CD14-positive monocyte (primary cell): Measurements from ENCODE around the gene TMEM201. TPM values are rescaled to one million over a fixed set of nuclear protein-coding genes. Genes with fewer than 3 reads are reported as not detected.

Experiments used
- DNase-seq, 3 donors: peaks; one replicate each; pipeline ENCODE4 v3.0.0-alpha.2; 2011 to 2022
- H2AFZ ChIP-seq: 2 replicates; pipeline ENCODE4 v1.6.0; 2012; ENCODE audit warnings: mild to moderate bottlenecking, low read depth, low read length, inconsistent platforms; ENCODE audit not compliant: insufficient read depth, poor library complexity, severe bottlenecking
- H3K27ac ChIP-seq, 2 donors: 1 replicate in 1 of 2; 2 replicates in 1 of 2; pipeline ENCODE4 v1.5.1; 2012 to 2013; ENCODE audit warnings: low read length in 2 of 2, control low read depth in 1 of 2, inconsistent platforms in 1 of 2, low read depth in 1 of 2, mild to moderate bottlenecking in 1 of 2
- H3K27me3 ChIP-seq, 2 donors: one replicate each; pipeline versions ENCODE4 v1.6.0 to v1.6.1; 2011 to 2013; ENCODE audit warnings: low read length in 2 of 2; ENCODE audit not compliant: control insufficient read depth in 2 of 2, insufficient read depth in 2 of 2
- H3K36me3 ChIP-seq, 2 donors: replicated peaks in 1 of 2; 1 replicate in 1 of 2; 2 replicates in 1 of 2; pipeline versions ENCODE4 v1.5.1 to v1.6.1; 2012 to 2013; ENCODE audit warnings: low read length in 2 of 2, control low read depth in 1 of 2, inconsistent platforms in 1 of 2, mild to moderate bottlenecking in 1 of 2; ENCODE audit not compliant: insufficient read depth in 2 of 2, control insufficient read depth in 1 of 2
- H3K4me1 ChIP-seq, 2 donors: 1 replicate in 1 of 2; 2 replicates in 1 of 2; pipeline versions ENCODE4 v1.5.1 to v1.6.1; 2012 to 2013; ENCODE audit warnings: low read length in 2 of 2, control low read depth in 1 of 2, inconsistent platforms in 1 of 2, mild to moderate bottlenecking in 1 of 2, moderate library complexity in 1 of 2; ENCODE audit not compliant: insufficient read depth in 2 of 2, control insufficient read depth in 1 of 2
- H3K4me2 ChIP-seq: replicated peaks from 2 replicates; pipeline ENCODE3; 2012; ENCODE audit warnings: low read length, moderate library complexity, mild to moderate bottlenecking; ENCODE audit not compliant: poor library complexity, severe bottlenecking; ENCODE audit errors: extremely low read depth
- H3K4me3 ChIP-seq, 3 experiments: fragments of 200-600 bp in 1 of 3; sonication (generic) in 1 of 3; replicated peaks in 1 of 3; 1 replicate in 2 of 3; 2 replicates in 1 of 3; pipeline ENCODE4 v1.5.1; 2011 to 2013; ENCODE audit warnings: low read length in 3 of 3, mild to moderate bottlenecking in 3 of 3, control low read depth in 2 of 3, low read depth in 2 of 3, inconsistent platforms in 1 of 3, moderate library complexity in 1 of 3
- H3K79me2 ChIP-seq: 2 replicates; pipeline ENCODE4 v1.6.0; 2012; ENCODE audit warnings: mild to moderate bottlenecking, control low read depth, inconsistent platforms, low read length, moderate library complexity; ENCODE audit not compliant: insufficient read depth
- H3K9ac ChIP-seq: 2 replicates; pipeline ENCODE4 v1.6.0; 2017; ENCODE audit warnings: low read length, mild to moderate bottlenecking; ENCODE audit not compliant: insufficient read depth, poor library complexity, severe bottlenecking
- H3K9me3 ChIP-seq, 2 donors: replicated peaks in 1 of 2; 1 replicate in 1 of 2; 2 replicates in 1 of 2; pipeline versions ENCODE4 v1.5.1 to v1.6.1; 2012 to 2013; ENCODE audit warnings: low read length in 2 of 2, control low read depth in 1 of 2; ENCODE audit not compliant: control insufficient read depth in 1 of 2, insufficient read depth in 1 of 2
- H4K20me1 ChIP-seq: 2 replicates; pipeline ENCODE4 v1.6.0; 2012; ENCODE audit warnings: mild to moderate bottlenecking, low read length, control low read depth, moderate library complexity; ENCODE audit not compliant: insufficient read depth
- H3K27ac Mint-ChIP-seq, 7 donors: one replicate each; pipeline ENCODE4 v1.8.0; 2020; ENCODE audit warnings: mild to moderate bottlenecking in 7 of 7, mixed read lengths in 7 of 7, moderate library complexity in 6 of 7, inconsistent platforms in 2 of 7
- H3K27me3 Mint-ChIP-seq, 3 donors: one replicate each; pipeline ENCODE4 v1.8.0; 2021 to 2022; ENCODE audit warnings: low read depth in 3 of 3, mild to moderate bottlenecking in 3 of 3, mixed read lengths in 3 of 3, moderate library complexity in 3 of 3, inconsistent platforms in 1 of 3
- H3K36me3 Mint-ChIP-seq, 2 donors: one replicate each; pipeline ENCODE4 v1.8.0; 2020; ENCODE audit warnings: mixed read lengths in 2 of 2, inconsistent platforms in 1 of 2, mild to moderate bottlenecking in 1 of 2
- H3K4me1 Mint-ChIP-seq: one replicate; pipeline ENCODE4 v1.8.0; 2020; ENCODE audit warnings: mild to moderate bottlenecking, mixed read lengths
- H3K4me3 Mint-ChIP-seq, 2 donors: one replicate each; pipeline ENCODE4 v1.8.0; 2020; ENCODE audit warnings: mild to moderate bottlenecking in 2 of 2, mixed read lengths in 2 of 2, moderate library complexity in 1 of 2
- H3K9me3 Mint-ChIP-seq, 7 donors: one replicate each; pipeline ENCODE4 v1.8.0; 2020 to 2022; ENCODE audit warnings: mixed read lengths in 7 of 7, mild to moderate bottlenecking in 6 of 7, moderate library complexity in 6 of 7, inconsistent platforms in 2 of 7
- CTCF ChIP-seq: fragments of 200-600 bp; IDR thresholded peaks from one replicate; pipeline ENCODE4 v1.8.0; 2022; ENCODE audit warnings: antibody characterized with exemption, mild to moderate bottlenecking
- WGBS: methylation state at CpG from one replicate; pipeline ENCODE4 v1.1.5; 2013; ENCODE audit warnings: missing lambda C conversion rate; ENCODE audit not compliant: insufficient coverage; 5-methylcytosine and 5-hydroxymethylcytosine counted together
- intact Hi-C, 2 donors: fragments of 100-400 bp; cut with micrococcal nuclease; formaldehyde crosslinking; loops; one replicate each; pipeline versions ENCODE4 v1.15.0 to v1.15.1; 2023
- polyA plus RNA-seq, 3 donors: library from polyadenylated mRNA; depleted of rRNA in 1 of 3; unstranded in 2 of 3; stranded (reverse) in 1 of 3; fragments of 300-500 nt in 2 of 3; fragments of >200 nt in 1 of 3; fragmentation: Illumina TruSeq in 2 of 3; gene quantifications; 1 replicate in 2 of 3; 2 replicates in 1 of 3; pipeline ENCODE4 v1.2.3, GENCODE V29; 2012 to 2021

Gene TMEM201
- polyA plus RNA-seq, 3 donors, result 0.37 to 3.7 (median 0.37) TPM

- H3K27ac Mint-ChIP-seq, result no peak overlapping the region
- no peaks in the 10 kb centered on the region for H3K9me3 Mint-ChIP-seq
- Histone ChIP-seq H2AFZ (no peak overlapping the region), H3K27ac (no peak overlapping the region), H3K4me3 (no peak overlapping the region), H3K36me3 (no peaks in the 10 kb centered on the region), H3K79me2 (no peaks in the 10 kb centered on the region), H3K4me1 (no peaks in the 10 kb centered on the region), H4K20me1 (no peaks in the 10 kb centered on the region), H3K4me2 (no peak overlapping the region), H3K9me3 (no peaks in the 10 kb centered on the region), H3K9ac (no peak overlapping the region), H3K27me3 (no peaks in the 10 kb centered on the region)
- peaks cover 6 to 17% (median 12%) of the 10 kb centered on the region in 3 donors for H3K27me3 Mint-ChIP-seq
- no peak for TF ChIP-seq CTCF
- 69% methylated on average over 4 of the region's 18 CpGs for WGBS
- peaks cover 3% of the 10 kb centered on the region for H3K4me1 Mint-ChIP-seq
- peaks cover 0 to 2% of the 10 kb centered on the region in 2 donors for H3K36me3 Mint-ChIP-seq
- no peak for DNase-seq
- intact Hi-C loops, result no loop called here
- H3K4me3 Mint-ChIP-seq, result no peak overlapping the region
These were observed 30.4 kb downstream of the TMEM201 start for GRCh38 chr1:9618909-9619679.

GRCh38 chr1:9621032-9621431 is 32.3 kb downstream of the TMEM201 start:
- H3K36me3 Mint-ChIP-seq, result no peaks in the 10 kb centered on the region
- no peaks in the 10 kb centered on the region for H3K79me2 ChIP-seq
- H3K27me3 Mint-ChIP-seq, result peaks cover 9 to 20% (median 19%) of the 10 kb centered on the region in 3 donors
- peaks cover 4% of the 10 kb centered on the region for H3K4me1 Mint-ChIP-seq
- H3K9me3 Mint-ChIP-seq, result peaks cover 0 to 1% (median 0%) of the 10 kb centered on the region in 7 donors
- H3K27ac ChIP-seq, result no peak overlapping the region
- no peak overlapping the region for H2AFZ ChIP-seq
- H3K27me3 ChIP-seq, result no peaks in the 10 kb centered on the region
- no peak for TF ChIP-seq CTCF
- DNase-seq, result no peak
- peaks cover 2 to 5% of the 10 kb centered on the region in 2 donors for H3K4me1 ChIP-seq
- H3K4me3 ChIP-seq, result no peak overlapping the region
- no peak overlapping the region for H3K27ac Mint-ChIP-seq
- intact Hi-C loops, result no loop called here
- H3K4me3 Mint-ChIP-seq, result no peak overlapping the region
- H3K9ac ChIP-seq, result no peak overlapping the region
- H3K4me2 ChIP-seq, result no peak overlapping the region
- H3K9me3 ChIP-seq, result no peaks in the 10 kb centered on the region
- no peaks in the 10 kb centered on the region for H3K36me3 ChIP-seq
- H4K20me1 ChIP-seq, result peaks cover 5% of the 10 kb centered on the region
